ENCODE data around the gene ALDH16A1. TPM values are rescaled to one million over a fixed set of nuclear protein-coding genes. Genes with fewer than 3 reads are reported as not detected.

Gene ALDH16A1
- polyA plus RNA-seq, 1 donor (not counting 4 experiments of a cell fraction or from before 2014, with no cell fraction given): 7.1 TPM

- H3K4me3 ChIP-seq (ENCODE audit: control insufficient read depth in 2 of 3, extremely low read depth in 1 of 3, insufficient read depth in 2 of 3, low read depth in 1 of 3, low read length in 3 of 3): peak overlapping the region; percentile 90 to 100 (median 95)
- no peak for FAIRE-seq
- H3K4me2 ChIP-seq (ENCODE audit: control insufficient read depth, extremely low read depth, insufficient read depth, low read depth, low read length): peak overlapping the region; percentile 86
- H3K9me3 ChIP-seq (ENCODE audit: control insufficient read depth, low read depth, low read length): no peaks in the 10 kb centered on the region
- H3K27me3 ChIP-seq (ENCODE audit: control insufficient read depth, extremely low read depth, insufficient read depth, low read length): no peaks in the 10 kb centered on the region
- dilution Hi-C loops (cut with MboI; ENCODE audit: extremely low pct_ligation_motif_present, low sequenced_read_pairs): no loop called here
- H3K9me1 ChIP-seq (ENCODE audit: control insufficient read depth, extremely low read depth, insufficient read depth, low read length): no peaks in the 10 kb centered on the region
- TF ChIP-seq CTCF (optimal IDR thresholded peaks at IDR 0.05 in 1 of 3, IDR thresholded peaks at IDR 0.05 in 1 of 3, conservative IDR thresholded peaks at IDR 0.05 in 1 of 3; ENCODE audit: extremely low read depth in 1 of 3, insufficient read depth in 2 of 3, low read length in 3 of 3): no peak
- TF ChIP-seq EZH2 (IDR thresholded peaks at IDR 0.05; ENCODE audit: low read length): no peak
- peaks cover 25% of the 10 kb centered on the region for H4K20me1 ChIP-seq (ENCODE audit: control insufficient read depth, extremely low read depth, insufficient read depth, low read length)
- peaks cover 9% of the 10 kb centered on the region for H3K4me1 ChIP-seq (ENCODE audit: control insufficient read depth, extremely low read depth, insufficient read depth, low read length)
- peaks cover 37% of the 10 kb centered on the region for H3K79me2 ChIP-seq (ENCODE audit: control insufficient read depth, insufficient read depth, low read length)
- H3K36me3 ChIP-seq (ENCODE audit: control insufficient read depth in 2 of 2, extremely low read depth in 1 of 2, insufficient read depth in 2 of 2, low read length in 2 of 2): peaks cover 26 to 48% of the 10 kb centered on the region in 2 experiments
- no peak overlapping the region for H2AFZ ChIP-seq (ENCODE audit: control insufficient read depth, low read length)
- H3K9ac ChIP-seq (ENCODE audit: control insufficient read depth, extremely low read depth, insufficient read depth, low read length): peak overlapping the region; percentile 100
- DNase-seq (ENCODE audit: low read depth, low spot score): no peak
- peak overlapping the region; percentile 99 for H3K27ac ChIP-seq (ENCODE audit: control insufficient read depth, insufficient read depth, low read length)
These were observed 36.7 kb downstream of the ALDH16A1 start for GRCh38 chr19:49489601-49490167.

- peak overlapping the region; percentile 86 for H3K4me2 ChIP-seq (ENCODE audit: control insufficient read depth, extremely low read depth, insufficient read depth, low read depth, low read length)
- H3K36me3 ChIP-seq (ENCODE audit: control insufficient read depth in 2 of 2, extremely low read depth in 1 of 2, insufficient read depth in 2 of 2, low read length in 2 of 2): peaks cover 26 to 48% of the 10 kb centered on the region in 2 experiments
- H3K9ac ChIP-seq (ENCODE audit: control insufficient read depth, extremely low read depth, insufficient read depth, low read length): peak overlapping the region; percentile 100
- peak overlapping the region in 1 of 3 experiments; percentile 90 for H3K4me3 ChIP-seq (ENCODE audit: control insufficient read depth in 2 of 3, extremely low read depth in 1 of 3, insufficient read depth in 2 of 3, low read depth in 1 of 3, low read length in 3 of 3)
- TF ChIP-seq EZH2 (IDR thresholded peaks at IDR 0.05; ENCODE audit: low read length) (no peak), CTCF (optimal IDR thresholded peaks at IDR 0.05 in 1 of 3, IDR thresholded peaks at IDR 0.05 in 1 of 3, conservative IDR thresholded peaks at IDR 0.05 in 1 of 3; ENCODE audit: extremely low read depth in 1 of 3, insufficient read depth in 2 of 3, low read length in 3 of 3) (no peak)
- peak overlapping the region; percentile 99 for H3K27ac ChIP-seq (ENCODE audit: control insufficient read depth, insufficient read depth, low read length)
- no peaks in the 10 kb centered on the region for H3K9me3 ChIP-seq (ENCODE audit: control insufficient read depth, low read depth, low read length)
- H3K27me3 ChIP-seq (ENCODE audit: control insufficient read depth, extremely low read depth, insufficient read depth, low read length): no peaks in the 10 kb centered on the region
- FAIRE-seq: no peak
- H3K4me1 ChIP-seq (ENCODE audit: control insufficient read depth, extremely low read depth, insufficient read depth, low read length): peaks cover 9% of the 10 kb centered on the region
- peaks cover 25% of the 10 kb centered on the region for H4K20me1 ChIP-seq (ENCODE audit: control insufficient read depth, extremely low read depth, insufficient read depth, low read length)
- no peaks in the 10 kb centered on the region for H3K9me1 ChIP-seq (ENCODE audit: control insufficient read depth, extremely low read depth, insufficient read depth, low read length)
- no peak overlapping the region for H2AFZ ChIP-seq (ENCODE audit: control insufficient read depth, low read length)
- peaks cover 37% of the 10 kb centered on the region for H3K79me2 ChIP-seq (ENCODE audit: control insufficient read depth, insufficient read depth, low read length)
- dilution Hi-C loops (cut with MboI; ENCODE audit: extremely low pct_ligation_motif_present, low sequenced_read_pairs): no loop called here
- no peak for DNase-seq (ENCODE audit: low read depth, low spot score)
These were observed 37.4 kb downstream of the ALDH16A1 start for GRCh38 chr19:49490287-49491029.
